HG02973 (cell line): ENCODE data around the gene YIF1A.

Source experiments
- ATAC-seq: cut with Tn5 transposase; IDR thresholded peaks from one replicate; pipeline ENCODE4 v1.9.1; 2021; ENCODE audit warnings: moderate library complexity; ENCODE audit not compliant: unreplicated experiment

YIF1A gene

DNA sequence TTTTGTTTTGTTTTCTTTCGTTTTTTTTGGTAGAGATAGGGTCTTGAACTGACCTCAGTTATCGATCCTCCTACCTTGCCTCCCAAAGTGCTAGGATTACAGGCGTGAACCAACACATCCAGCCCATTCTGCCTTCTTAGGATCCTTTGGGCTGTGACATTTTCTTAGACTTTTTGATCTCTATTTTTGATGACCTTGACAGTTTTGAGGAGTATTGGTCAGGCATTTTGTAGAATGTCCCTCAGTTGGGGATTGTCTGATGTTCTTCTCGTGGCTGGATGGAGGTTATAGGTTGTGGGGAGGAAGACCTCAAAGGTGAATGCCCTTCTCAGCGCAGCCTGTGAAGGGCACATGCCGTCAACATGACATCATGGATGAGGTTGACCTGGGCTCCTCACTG, 40.0 kb downstream of the YIF1A start:
- ATAC-seq, result no peak

DNA sequence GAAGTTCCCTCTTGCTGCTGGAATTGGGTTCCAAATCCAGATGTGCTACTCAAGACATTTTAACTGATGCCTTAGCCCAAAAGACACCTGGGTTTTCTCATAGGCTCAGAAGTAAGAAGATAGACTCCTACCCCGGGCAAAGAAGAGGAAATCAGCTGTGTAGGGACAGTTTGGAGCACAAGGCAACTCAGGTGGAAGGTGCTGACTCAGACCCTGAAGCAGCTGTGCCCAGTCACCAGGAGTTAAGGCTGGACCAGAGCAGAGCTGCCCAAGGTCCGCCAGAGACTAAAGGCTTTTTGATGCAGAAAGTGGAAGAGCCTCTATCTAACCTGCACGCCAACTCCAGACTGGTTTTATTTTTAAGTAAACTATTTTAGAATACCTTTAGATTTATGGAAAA, 41.1 kb downstream of the YIF1A start:
- no peak for ATAC-seq

DNA sequence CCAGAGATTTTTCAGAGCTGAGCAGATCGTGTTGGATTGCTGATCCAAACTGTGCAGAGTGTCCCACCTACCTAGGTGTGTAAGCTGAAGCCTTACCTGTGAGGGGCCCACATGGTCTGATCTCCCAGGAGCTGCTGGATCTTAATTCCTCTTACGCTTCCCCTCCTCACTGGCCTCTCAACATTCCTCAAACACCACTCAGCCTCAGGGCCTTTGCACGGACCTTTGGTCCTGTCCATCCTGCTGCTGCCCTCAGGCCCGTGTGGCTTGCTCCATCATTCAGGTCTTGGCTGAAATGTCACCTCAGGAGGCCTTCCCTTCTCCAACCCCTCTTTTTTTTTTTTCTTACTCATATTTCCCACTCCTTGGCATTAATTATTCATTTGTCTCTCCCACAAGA, 41.6 kb downstream of the YIF1A start:
- ATAC-seq, result no peak

DNA sequence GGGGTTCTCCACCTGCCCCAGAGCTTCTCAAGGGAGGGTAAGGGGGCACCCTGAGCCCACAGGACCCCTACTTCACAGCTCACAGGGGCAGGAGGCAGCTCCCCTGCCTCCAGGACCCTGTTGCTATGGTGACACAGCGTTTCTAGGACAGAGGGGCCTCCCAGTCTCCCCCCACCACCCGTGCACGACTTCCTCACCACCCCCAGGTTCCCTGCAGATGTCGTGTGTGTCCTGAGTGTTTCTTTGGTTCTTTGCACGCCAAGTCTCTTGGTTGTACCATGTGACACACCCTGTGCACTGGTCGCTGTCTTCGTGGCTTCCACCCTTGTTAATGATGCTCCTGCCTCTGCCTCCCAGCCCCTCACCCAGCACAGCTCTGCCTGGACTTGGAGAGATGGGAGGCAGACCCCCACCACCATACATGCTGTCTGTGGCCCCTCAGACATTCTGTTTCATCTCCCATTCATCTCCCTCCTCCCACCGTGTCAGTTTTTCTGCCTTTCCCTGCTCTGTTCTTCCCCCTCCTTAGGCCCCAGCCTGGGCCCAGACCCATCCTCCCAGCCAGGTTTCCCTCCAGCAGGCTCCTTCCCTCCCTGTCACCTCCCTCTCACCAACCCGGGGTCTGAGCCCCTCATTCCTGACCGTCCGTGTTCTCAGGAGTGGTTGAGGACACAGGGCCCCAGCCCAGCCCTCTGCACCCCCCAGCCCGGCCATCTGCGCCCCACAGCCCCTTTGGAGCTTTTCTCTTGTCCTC, 45.0 kb downstream of the YIF1A start:
- no peak for ATAC-seq

DNA sequence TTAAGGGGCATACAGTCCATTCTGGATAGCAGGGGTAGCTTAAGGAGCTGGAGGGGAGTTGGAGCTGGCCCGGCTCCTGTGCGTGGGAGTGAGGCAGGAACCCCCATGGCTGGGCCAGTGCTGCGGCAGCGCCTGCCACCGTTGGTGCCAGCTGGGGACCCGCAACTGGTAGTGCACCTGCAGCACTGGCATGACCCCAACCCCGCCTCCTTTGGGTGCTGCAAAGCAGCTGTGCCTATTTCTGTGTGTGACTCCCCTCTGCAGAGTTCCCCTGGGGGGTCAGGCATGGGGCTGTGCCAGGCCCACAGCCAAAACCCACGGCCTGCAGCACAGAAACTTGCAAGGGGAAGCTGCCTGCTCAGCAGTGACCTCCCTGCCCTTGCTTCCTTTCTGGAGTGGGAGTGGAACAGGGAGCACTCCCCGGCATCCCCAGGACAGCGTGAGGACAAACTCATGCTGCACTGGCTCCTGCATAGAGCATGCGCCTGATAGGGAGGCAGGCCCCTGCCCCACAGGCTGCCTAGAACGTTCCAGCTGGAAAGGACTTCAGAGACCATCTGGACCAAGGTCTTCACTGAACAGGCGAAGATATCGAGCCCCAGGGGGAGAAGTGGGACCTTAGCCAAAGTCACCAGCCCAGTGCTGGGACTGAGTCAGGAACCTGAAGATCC, 46.7 kb downstream of the YIF1A start:
- ATAC-seq, result no peak

DNA sequence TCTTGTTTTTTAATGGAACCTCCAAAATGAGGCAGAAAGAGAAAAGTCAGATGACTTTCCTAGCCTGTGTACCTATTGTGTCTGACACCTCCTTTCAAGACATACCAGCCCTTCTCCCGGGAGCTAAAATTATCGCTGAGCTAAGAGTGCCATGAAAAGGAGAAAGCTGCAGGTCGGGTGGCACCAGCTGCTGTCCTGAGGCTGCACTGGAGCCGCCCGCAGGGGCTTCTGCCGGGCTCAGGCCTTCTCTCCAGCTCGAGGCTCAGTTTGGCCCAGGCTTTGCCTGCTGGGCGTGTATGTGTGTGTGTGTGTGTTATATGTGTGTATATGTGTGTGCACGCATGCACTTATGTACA, 48.2 kb downstream of the YIF1A start:
- ATAC-seq, result no peak

DNA sequence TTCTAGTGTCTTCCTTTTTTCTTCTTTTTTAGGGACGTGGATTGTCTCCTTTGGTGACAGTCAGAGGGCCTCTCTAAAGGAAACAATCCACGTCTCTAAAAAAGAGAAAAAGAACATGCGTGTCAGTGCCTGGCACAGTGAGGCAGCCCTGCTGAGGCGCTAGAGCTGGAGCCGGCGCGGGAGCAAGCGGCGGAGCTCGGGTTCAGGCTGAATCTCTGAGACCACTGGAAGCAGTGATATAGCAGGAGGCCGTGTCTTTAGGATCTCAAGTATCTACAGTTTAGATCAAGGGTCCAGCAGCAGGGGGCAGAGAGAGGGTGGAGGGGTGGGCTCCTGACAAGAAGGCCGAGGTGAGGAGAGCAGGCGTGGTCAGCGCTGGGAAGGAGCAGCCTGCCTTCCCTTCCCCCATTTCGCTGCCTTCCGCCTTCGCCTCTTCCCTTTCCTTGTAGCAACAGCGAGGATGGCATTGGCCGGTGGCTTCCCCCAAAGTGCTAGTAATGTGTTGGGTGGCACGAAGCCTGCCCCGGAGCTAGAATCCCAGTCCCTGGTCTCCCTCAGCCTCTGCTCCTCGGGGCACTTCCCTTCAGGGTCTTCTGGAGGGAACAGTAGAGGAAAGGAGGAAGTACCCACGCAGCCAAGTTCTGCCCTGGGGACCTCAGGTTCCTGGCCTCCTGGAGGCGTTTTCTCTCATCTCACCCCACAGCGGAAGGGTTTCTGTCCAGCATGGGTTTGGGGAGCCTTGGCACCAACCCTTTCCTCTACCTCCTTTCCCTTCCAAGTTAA, 48.8 kb downstream of the YIF1A start:
- ATAC-seq, result no peak

DNA sequence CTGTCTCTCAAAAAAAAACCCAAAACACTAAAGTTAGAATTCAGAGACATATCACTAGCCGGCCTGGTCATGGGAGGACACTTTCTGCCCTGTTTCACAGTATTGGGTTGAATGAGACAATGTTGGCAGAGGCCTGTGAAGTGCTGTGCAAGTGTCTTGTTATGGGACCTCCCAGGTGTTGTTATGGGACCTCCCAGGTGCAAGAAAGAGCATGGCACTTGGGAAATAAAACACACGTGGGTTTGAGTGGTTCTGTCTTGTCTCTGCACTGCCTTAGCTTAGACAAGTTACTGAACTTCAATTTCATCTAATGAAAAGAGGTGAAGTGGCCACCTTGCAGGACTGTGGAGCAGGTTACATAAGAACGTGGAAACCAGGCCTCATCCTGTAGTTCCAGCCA, 49.4 kb downstream of the YIF1A start:
- ATAC-seq, result no peak

DNA sequence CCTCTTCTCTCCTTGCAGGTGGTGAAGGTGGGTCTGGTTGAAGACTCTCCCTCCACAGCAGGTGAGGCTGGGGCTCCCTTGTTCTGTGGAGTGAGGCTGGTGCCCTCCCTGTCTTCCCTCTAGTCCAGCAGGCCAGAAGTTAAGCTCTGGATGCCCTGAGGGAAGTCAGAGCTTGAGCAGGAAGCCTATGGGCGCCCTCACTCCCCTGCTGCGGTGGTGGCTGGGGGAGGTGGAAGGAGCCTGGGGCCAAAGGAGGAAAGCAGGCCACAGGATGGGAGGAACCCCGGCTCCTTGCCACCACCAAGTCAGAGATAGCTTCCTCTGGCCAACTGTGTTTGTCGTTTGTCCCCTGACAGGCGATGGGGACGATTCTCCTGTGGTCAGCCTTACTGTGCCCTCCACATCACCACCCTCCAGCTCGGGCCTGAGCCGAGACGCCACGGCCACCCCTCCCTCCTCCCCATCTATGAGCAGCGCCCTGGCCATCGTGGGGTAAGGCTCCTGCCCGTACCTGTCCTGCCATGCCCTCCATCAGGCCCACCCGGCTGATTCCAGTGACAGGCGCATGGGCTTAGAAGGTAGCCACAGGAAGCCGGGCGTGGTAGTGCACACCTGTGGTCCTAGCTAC, 50.0 kb downstream of the YIF1A start:
- no peak for ATAC-seq

DNA sequence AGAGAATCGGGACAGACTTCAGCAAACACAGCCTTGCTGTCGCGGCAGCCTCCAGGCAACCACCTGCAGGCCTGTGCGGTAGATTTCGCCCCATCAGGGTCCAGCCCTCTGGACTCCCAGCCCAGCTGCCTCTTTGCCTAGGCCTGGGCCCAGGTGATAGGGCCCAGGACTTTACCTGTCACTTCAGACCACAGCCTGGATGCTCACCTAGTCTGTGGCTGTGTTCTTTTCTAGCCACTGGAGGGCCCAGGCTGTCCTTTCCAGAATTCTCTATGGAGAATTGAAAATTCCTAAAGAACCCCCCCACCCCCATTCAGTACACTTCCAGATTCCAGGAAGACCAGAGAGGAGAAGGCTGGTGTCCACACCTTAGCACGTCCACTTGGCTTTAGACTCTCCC, 51.1 kb downstream of the YIF1A start:
- ATAC-seq, result no peak

DNA sequence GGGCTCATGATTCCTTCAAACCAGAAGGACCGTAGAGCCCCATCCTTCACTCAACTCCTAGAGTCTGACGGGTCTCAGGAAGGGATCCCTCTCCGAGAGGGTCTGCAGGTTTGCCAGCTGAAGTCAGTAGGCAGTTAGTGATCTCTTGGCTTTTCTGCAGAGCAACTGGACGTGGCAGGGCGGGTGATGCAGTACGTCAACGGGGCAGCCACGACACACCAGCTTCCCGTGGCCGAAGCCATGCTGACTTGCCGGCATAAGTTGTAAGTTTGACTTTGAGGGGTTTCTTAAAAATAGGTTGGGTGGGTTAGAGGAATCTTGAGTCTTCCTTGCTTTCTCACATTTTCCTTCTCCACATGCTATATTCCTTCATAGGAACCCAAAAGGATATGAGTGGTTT, 53.8 kb downstream of the YIF1A start:
- ATAC-seq, result no peak
